Endothelial cell of umbilical vein (primary cell): ENCODE measurements around the gene PAK6. TPM values are rescaled to one million over a fixed set of nuclear protein-coding genes. Genes with fewer than 3 reads are reported as not detected.

ENCODE experiments used
- BruUV-seq: library from RNA; stranded (reverse); fragments of 400-500 nt; replicated peaks from 2 replicates; lab custom pipeline; 2021; lab: Mats Ljungman, UMichigan
- CTCF ChIA-PET: fragments of 300-600, 350-600 bp; sonication (Branson Sonifier 250); formaldehyde crosslinking; loops from one replicate; lab custom pipeline; 2021; ENCODE audit warnings: antibody characterized with exemption, inconsistent platforms; lab: Charles Lee
- POLR2A ChIA-PET: fragments of 300-600, 350-600 bp; sonication (Branson Sonifier 250); formaldehyde crosslinking; loops from one replicate; lab custom pipeline; 2021; ENCODE audit warnings: antibody characterized with exemption, inconsistent platforms; lab: Charles Lee
- DNase-seq: peaks from one replicate; pipeline ENCODE4 v3.0.0-alpha.2; 2011; ENCODE audit warnings: low read depth, low spot score
- FAIRE-seq: peaks from 2 replicates; lab custom pipeline; 2011; peaks lifted over from hg19 to GRCh38; lab: Jason Lieb, UNC
- H2AFZ ChIP-seq: 2 replicates; pipeline ENCODE4 v1.6.0; 2012; ENCODE audit warnings: low read depth, low read length, control low read depth, inconsistent platforms
- H3K27ac ChIP-seq: 2 replicates; pipeline ENCODE4 v1.5.1; 2011; ENCODE audit warnings: low read depth, mild to moderate bottlenecking, control low read depth, low read length, moderate library complexity; ENCODE audit not compliant: insufficient read depth
- H3K27me3 ChIP-seq, 2 experiments: 2 replicates each; pipeline versions ENCODE4 v1.6.0 to v1.6.1; 2011; ENCODE audit warnings: low read length in 2 of 2, mixed read lengths in 1 of 2; ENCODE audit not compliant: control insufficient read depth in 2 of 2, insufficient read depth in 2 of 2
- H3K36me3 ChIP-seq, 2 experiments: 2 replicates in 1 of 2; 3 replicates in 1 of 2; pipeline ENCODE4 v1.5.1; 2011; ENCODE audit warnings: low read length in 2 of 2, mild to moderate bottlenecking in 1 of 2, moderate library complexity in 1 of 2; ENCODE audit not compliant: control insufficient read depth in 2 of 2, insufficient read depth in 2 of 2; ENCODE audit errors: extremely low read depth in 1 of 2
- H3K4me1 ChIP-seq: 3 replicates; pipeline ENCODE4 v1.5.1; 2011; ENCODE audit warnings: mild to moderate bottlenecking, low read length; ENCODE audit not compliant: control insufficient read depth, insufficient read depth; ENCODE audit errors: extremely low read depth
- H3K4me2 ChIP-seq: 2 replicates; pipeline ENCODE4 v1.6.1; 2011; ENCODE audit warnings: low read length, control low read depth, mixed read lengths; ENCODE audit not compliant: insufficient read depth
- H3K4me3 ChIP-seq, 3 experiments: fragments of 200-600 bp in 1 of 3; sonication (generic), shearing (Covaris generic) in 1 of 3; replicated peaks in 1 of 3; 2 replicates each; pipeline ENCODE4 v1.5.1; 2011 to 2016; ENCODE audit warnings: control low read depth in 3 of 3, low read length in 3 of 3, mild to moderate bottlenecking in 2 of 3, inconsistent platforms in 1 of 3, low read depth in 1 of 3, moderate library complexity in 1 of 3; ENCODE audit not compliant: insufficient read depth in 1 of 3
- H3K79me2 ChIP-seq: 2 replicates; pipeline ENCODE4 v1.6.0; 2012; ENCODE audit warnings: low read length, inconsistent platforms; ENCODE audit not compliant: control insufficient read depth, insufficient read depth
- H3K9ac ChIP-seq: replicated peaks from 2 replicates; pipeline ENCODE3; 2011; ENCODE audit warnings: low read length, control low read depth; ENCODE audit not compliant: insufficient read depth; ENCODE audit errors: extremely low read depth
- H3K9me1 ChIP-seq: replicated peaks from 3 replicates; pipeline ENCODE4 v1.6.0; 2011; ENCODE audit warnings: mild to moderate bottlenecking, low read length; ENCODE audit not compliant: control insufficient read depth, insufficient read depth; ENCODE audit errors: extremely low read depth
- H3K9me3 ChIP-seq: replicated peaks from 2 replicates; pipeline ENCODE4 v1.5.1; 2012; ENCODE audit warnings: low read length, inconsistent platforms; ENCODE audit not compliant: control insufficient read depth, insufficient read depth
- H4K20me1 ChIP-seq: replicated peaks from 2 replicates; pipeline ENCODE3; 2011; ENCODE audit warnings: mild to moderate bottlenecking, low read length; ENCODE audit not compliant: control insufficient read depth, insufficient read depth; ENCODE audit errors: extremely low read depth
- EZH2 ChIP-seq: IDR thresholded peaks from 2 replicates; pipeline ENCODE4 v1.6.1; 2012; ENCODE audit warnings: borderline replicate concordance, low read depth, mild to moderate bottlenecking, moderate library complexity, low read length, inconsistent platforms; ENCODE audit not compliant: severe bottlenecking
- FOS ChIP-seq: IDR thresholded peaks from 2 replicates; pipeline ENCODE4 v1.6.1; 2011; ENCODE audit warnings: mild to moderate bottlenecking, low read length, moderate library complexity, borderline replicate concordance; ENCODE audit not compliant: insufficient read depth
- GATA2 ChIP-seq: IDR thresholded peaks from 2 replicates; pipeline ENCODE4 v1.7.0; 2011; ENCODE audit warnings: low read depth, mild to moderate bottlenecking, moderate library complexity, mixed read lengths, low read length; ENCODE audit not compliant: insufficient read length, insufficient read depth
- JUN ChIP-seq: IDR thresholded peaks from 2 replicates; pipeline ENCODE4 v1.6.1; 2011; ENCODE audit warnings: borderline replicate concordance, low read depth; ENCODE audit not compliant: insufficient read length, insufficient read depth
- MYC ChIP-seq: IDR thresholded peaks from one replicate; pipeline ENCODE4 v1.6.1; 2011; ENCODE audit warnings: mild to moderate bottlenecking, low read depth, low read length
- POLR2A ChIP-seq: IDR thresholded peaks from 2 replicates; pipeline ENCODE4 v1.6.1; 2012; ENCODE audit warnings: low read depth, mild to moderate bottlenecking, control low read depth, low read length
- POLR2AphosphoS5 ChIP-seq: IDR thresholded peaks from 2 replicates; pipeline ENCODE4 v1.6.1; 2012; ENCODE audit warnings: low read depth, mild to moderate bottlenecking, control low read depth, low read length, moderate library complexity; ENCODE audit not compliant: insufficient read depth
- dilution Hi-C: fragments of 300-500 bp; cut with MboI; formaldehyde crosslinking; loops from one replicate; pipeline ENCODE4 v1.15.0; 2019; ENCODE audit warnings: low sequenced_read_pairs; ENCODE audit not compliant: extremely low pct_ligation_motif_present
- intact Hi-C: fragments of 100-400 bp; cut with micrococcal nuclease; formaldehyde crosslinking; loops from one replicate; pipeline ENCODE4 v1.10.0; 2022
- polyA plus RNA-seq, 4 experiments: library from polyadenylated mRNA; depleted of rRNA in 3 of 4; stranded (reverse) in 3 of 4; unstranded in 1 of 4; fragments of >200 nt; gene quantifications; 2 replicates each; pipeline versions ENCODE4 v1.2.1 to v1.2.3, GENCODE V29; 2011 to 2012; ENCODE audit warnings: missing spikeins in 1 of 4
- total RNA-seq: library from RNA; stranded (reverse); gene quantifications from 2 replicates; pipeline ENCODE4 v1.2.3, GENCODE V29; 2021
- TF ChIP-seq, protein P1 (sequence below), 2 donors: IDR thresholded peaks; 1 replicate in 1 of 2; 2 replicates in 1 of 2; pipeline ENCODE4 v1.5.1; 2011; ENCODE audit warnings: low read length in 2 of 2, mild to moderate bottlenecking in 2 of 2, moderate library complexity in 2 of 2, control low read depth in 1 of 2, inconsistent platforms in 1 of 2, low read depth in 1 of 2; ENCODE audit not compliant: insufficient read depth in 1 of 2; ENCODE audit errors: extremely low read depth in 1 of 2
- TF ChIP-seq, protein P2 (sequence below): IDR thresholded peaks from 2 replicates; pipeline ENCODE4 v1.6.1; 2011; ENCODE audit not compliant: insufficient read depth, insufficient read length

PAK6 gene
- total and polyA plus RNA-seq, 2 donors (not counting 3 experiments of a cell fraction or from before 2014, with no cell fraction given) = not detected

DNA sequence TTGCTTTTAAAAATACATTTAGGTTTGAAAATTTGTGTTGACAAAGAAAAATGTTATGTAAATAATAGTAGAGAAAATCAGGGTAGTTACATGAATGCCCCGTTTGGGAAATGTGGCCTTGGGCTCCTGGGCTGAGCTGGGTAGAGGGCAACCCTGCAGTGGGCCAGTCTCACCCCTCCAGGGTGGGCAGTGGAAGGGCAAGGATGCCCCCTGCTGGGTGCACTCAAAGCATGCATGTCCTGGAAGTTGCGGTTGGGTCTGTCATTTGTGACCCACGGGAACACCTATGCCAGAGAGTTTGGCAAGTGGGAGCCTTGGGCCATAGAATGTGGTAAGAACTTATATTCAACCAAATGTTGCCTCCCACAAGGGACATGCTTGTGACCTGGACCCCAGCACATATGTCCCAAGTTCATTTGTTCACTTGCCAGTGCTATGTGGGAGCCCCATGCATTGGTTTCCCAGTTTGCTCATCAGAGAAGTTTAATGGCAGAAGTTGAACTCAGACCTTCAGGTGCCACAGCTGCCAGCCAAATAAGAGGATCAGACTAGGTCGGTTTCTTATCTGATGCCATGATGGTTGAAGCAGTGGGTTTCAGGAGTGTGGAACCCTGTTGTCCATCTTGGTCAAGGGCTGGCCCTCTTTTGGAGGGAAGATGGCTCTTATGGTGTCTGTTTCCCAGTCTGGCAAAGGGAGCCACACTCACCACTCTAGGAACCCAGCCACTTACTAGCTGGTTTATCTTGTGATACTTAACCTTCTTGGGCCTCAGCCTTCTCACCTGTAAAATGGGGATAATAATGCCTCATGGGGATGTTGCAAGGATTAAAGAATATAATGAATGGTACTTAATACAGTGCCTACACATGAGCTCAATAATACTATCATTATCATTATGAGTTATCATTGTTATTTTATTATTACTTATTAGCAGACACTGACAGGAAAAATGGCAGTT, 71.4 kb downstream of the PAK6 start:
- TF ChIP-seq, protein P1, sequence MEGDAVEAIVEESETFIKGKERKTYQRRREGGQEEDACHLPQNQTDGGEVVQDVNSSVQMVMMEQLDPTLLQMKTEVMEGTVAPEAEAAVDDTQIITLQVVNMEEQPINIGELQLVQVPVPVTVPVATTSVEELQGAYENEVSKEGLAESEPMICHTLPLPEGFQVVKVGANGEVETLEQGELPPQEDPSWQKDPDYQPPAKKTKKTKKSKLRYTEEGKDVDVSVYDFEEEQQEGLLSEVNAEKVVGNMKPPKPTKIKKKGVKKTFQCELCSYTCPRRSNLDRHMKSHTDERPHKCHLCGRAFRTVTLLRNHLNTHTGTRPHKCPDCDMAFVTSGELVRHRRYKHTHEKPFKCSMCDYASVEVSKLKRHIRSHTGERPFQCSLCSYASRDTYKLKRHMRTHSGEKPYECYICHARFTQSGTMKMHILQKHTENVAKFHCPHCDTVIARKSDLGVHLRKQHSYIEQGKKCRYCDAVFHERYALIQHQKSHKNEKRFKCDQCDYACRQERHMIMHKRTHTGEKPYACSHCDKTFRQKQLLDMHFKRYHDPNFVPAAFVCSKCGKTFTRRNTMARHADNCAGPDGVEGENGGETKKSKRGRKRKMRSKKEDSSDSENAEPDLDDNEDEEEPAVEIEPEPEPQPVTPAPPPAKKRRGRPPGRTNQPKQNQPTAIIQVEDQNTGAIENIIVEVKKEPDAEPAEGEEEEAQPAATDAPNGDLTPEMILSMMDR (IDR thresholded peaks at IDR 0.05; ENCODE audit: extremely low read depth in 1 of 2, insufficient read depth in 1 of 2, low read depth in 1 of 2, low read length in 2 of 2) = peak; percentile 81 to 88
- TF ChIP-seq MYC = no peak
- no peaks in the 10 kb centered on the region for H4K20me1 ChIP-seq
- BruUV-seq = no TSS peak
- no peak overlapping the region for H2AFZ ChIP-seq
- intact Hi-C loops = loop anchor here (1.0 kb wide), 1 partner anchor 31 kb away; no protein-coding TSS in a partner anchor
- H3K9me1 ChIP-seq = no peaks in the 10 kb centered on the region
- FAIRE-seq = peak; percentile 67
- no peaks in the 10 kb centered on the region for H3K79me2 ChIP-seq
- no peaks in the 10 kb centered on the region for H3K27me3 ChIP-seq
- no peak overlapping the region for H3K9ac ChIP-seq
- peak; percentile 55 for DNase-seq
- H3K4me2 ChIP-seq = no peak overlapping the region
- H3K4me3 ChIP-seq = no peak overlapping the region
- no peaks in the 10 kb centered on the region for H3K36me3 ChIP-seq
- POLR2A ChIA-PET = no interaction called here
- dilution Hi-C loops = no loop called here
- H3K27ac ChIP-seq = no peak overlapping the region
- CTCF ChIA-PET = interaction anchor here (0.6 to 15.0 kb wide), 29 partner anchors 9 to 362 kb away, joined by 3 to 403 read pairs (median 5); partner anchors contain the start of genes ANKRD63, BMF, CCDC9B and DISP2
- no peaks in the 10 kb centered on the region for H3K9me3 ChIP-seq
- H3K4me1 ChIP-seq = peaks cover 19% of the 10 kb centered on the region

DNA sequence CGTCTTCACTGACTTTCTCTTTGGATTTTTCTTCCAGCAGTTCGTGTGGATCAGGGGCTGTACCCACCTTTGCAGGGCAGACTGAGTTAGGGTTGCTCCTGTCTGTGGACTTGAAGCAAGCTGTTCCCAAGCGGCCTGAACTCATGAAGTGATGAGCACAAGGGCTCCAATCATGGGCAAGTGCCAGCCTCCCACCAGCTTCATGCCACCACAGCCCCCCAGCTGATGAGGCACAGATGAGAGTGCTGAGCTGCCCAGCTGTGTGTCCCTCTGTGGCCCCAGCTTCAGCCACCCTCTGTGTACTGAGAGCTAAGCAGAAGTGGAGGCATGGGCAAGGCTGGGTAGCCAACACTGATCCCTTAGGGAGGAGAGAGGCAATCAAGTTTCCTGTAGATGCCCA, 72.1 kb downstream of the PAK6 start:
- peaks cover 24% of the 10 kb centered on the region for H3K4me1 ChIP-seq
- no peaks in the 10 kb centered on the region for H3K36me3 ChIP-seq
- dilution Hi-C loops (no loop called here), intact Hi-C loops (loop anchor here (1.0 kb wide), 1 partner anchor 32 kb away; no protein-coding TSS in a partner anchor)
- no peaks in the 10 kb centered on the region for H3K27me3 ChIP-seq
- no peaks in the 10 kb centered on the region for H4K20me1 ChIP-seq
- BruUV-seq = no TSS peak
- CTCF ChIA-PET = interaction anchor here (0.7 to 15.0 kb wide), 14 partner anchors 8 to 111 kb away, joined by 3 to 403 read pairs (median 6); partner anchors contain the start of genes ANKRD63 and CCDC9B
- POLR2A ChIA-PET = no interaction called here
- no peaks in the 10 kb centered on the region for H3K9me3 ChIP-seq
- H3K9ac ChIP-seq = no peak overlapping the region
- H3K9me1 ChIP-seq = no peaks in the 10 kb centered on the region
- no peaks in the 10 kb centered on the region for H3K79me2 ChIP-seq
- H3K27ac ChIP-seq = no peak overlapping the region
- no peak overlapping the region for H2AFZ ChIP-seq
- DNase-seq = no peak
- FAIRE-seq = no peak
- no peak for TF ChIP-seq POLR2AphosphoS5
- TF ChIP-seq, protein P1 (IDR thresholded peaks at IDR 0.05; ENCODE audit: extremely low read depth in 1 of 2, insufficient read depth in 1 of 2, low read depth in 1 of 2, low read length in 2 of 2) = no peak
- TF ChIP-seq GATA2 = no peak
- no peak for TF ChIP-seq FOS
- no peak for TF ChIP-seq EZH2
- TF ChIP-seq JUN = no peak
- TF ChIP-seq, protein P2, sequence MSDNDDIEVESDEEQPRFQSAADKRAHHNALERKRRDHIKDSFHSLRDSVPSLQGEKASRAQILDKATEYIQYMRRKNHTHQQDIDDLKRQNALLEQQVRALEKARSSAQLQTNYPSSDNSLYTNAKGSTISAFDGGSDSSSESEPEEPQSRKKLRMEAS = no peak
- no peak for TF ChIP-seq MYC
- no peak for TF ChIP-seq POLR2A
- no peak overlapping the region for H3K4me3 ChIP-seq
- no peak overlapping the region for H3K4me2 ChIP-seq
